GM23338 (cell line): Measurements from ENCODE around the gene ALAD. TPM values are rescaled to one million over a fixed set of nuclear protein-coding genes. Genes with fewer than 3 reads are reported as not detected.

Experiments used
- ATAC-seq: fragments of 200-7000 bp; cut with Tn5 transposase; 3 replicates; pipeline ENCODE4 v1.9.1; 2020
- DNase-seq: peaks from one replicate; pipeline ENCODE4 v3.0.0-alpha.2; 2015; ENCODE audit warnings: low spot score
- H2AFZ ChIP-seq: fragments of 200-600 bp; sonication (generic); 2 replicates; pipeline ENCODE4 v1.8.0; 2016; ENCODE audit warnings: antibody characterized with exemption, mild to moderate bottlenecking, moderate library complexity
- H3F3A ChIP-seq: fragments of 200-600 bp; sonication (generic); replicated peaks from 2 replicates; pipeline ENCODE4 v1.8.0; 2017; ENCODE audit warnings: antibody characterized with exemption, mixed run types, low read depth
- H3K27ac ChIP-seq: fragments of 200-600 bp; sonication (generic); 2 replicates; pipeline ENCODE4 v1.6.1; 2016; ENCODE audit warnings: low read depth
- H3K27me3 ChIP-seq: fragments of 200-600 bp; sonication (generic); 2 replicates; pipeline ENCODE4 v1.8.0; 2016; ENCODE audit warnings: mild to moderate bottlenecking, mixed run types, moderate library complexity; ENCODE audit not compliant: insufficient read depth
- H3K36me3 ChIP-seq: fragments of 200-600 bp; sonication (generic); 2 replicates; pipeline ENCODE4 v1.8.0; 2016; ENCODE audit warnings: mild to moderate bottlenecking; ENCODE audit not compliant: insufficient read depth
- H3K4me1 ChIP-seq: fragments of 200-600 bp; sonication (generic); 2 replicates; pipeline ENCODE4 v1.8.0; 2016; ENCODE audit warnings: mild to moderate bottlenecking, moderate library complexity; ENCODE audit not compliant: insufficient read depth
- H3K4me2 ChIP-seq: fragments of 200-600 bp; sonication (generic); 2 replicates; pipeline ENCODE4 v1.7.1; 2017; ENCODE audit warnings: mixed run types
- H3K4me3 ChIP-seq: fragments of 200-600 bp; sonication (generic); 2 replicates; pipeline ENCODE4 v1.6.1; 2016; ENCODE audit warnings: mixed run types
- H3K79me2 ChIP-seq: fragments of 200-600 bp; sonication (generic); replicated peaks from 2 replicates; pipeline ENCODE4 v1.8.0; 2017; ENCODE audit warnings: mild to moderate bottlenecking; ENCODE audit not compliant: insufficient read depth
- H3K9me2 ChIP-seq: fragments of 200-600 bp; sonication (generic); 2 replicates; pipeline ENCODE4 v1.8.0; 2017; ENCODE audit not compliant: insufficient read depth
- H4K20me1 ChIP-seq: fragments of 200-600 bp; sonication (generic); replicated peaks from 2 replicates; pipeline ENCODE4 v1.8.0; 2017; ENCODE audit warnings: mild to moderate bottlenecking; ENCODE audit not compliant: insufficient read depth
- H3K27ac Mint-ChIP-seq: 2 replicates; pipeline ENCODE4 v1.8.0; 2020; ENCODE audit warnings: inconsistent platforms, mild to moderate bottlenecking, moderate library complexity, mixed read lengths
- H3K27me3 Mint-ChIP-seq: 3 replicates; pipeline ENCODE4 v1.8.0; 2022; ENCODE audit warnings: low read depth, mild to moderate bottlenecking, moderate library complexity, mixed read lengths, inconsistent platforms; ENCODE audit not compliant: insufficient read depth, poor library complexity
- H3K36me3 Mint-ChIP-seq: 3 replicates; pipeline ENCODE4 v1.8.0; 2021; ENCODE audit warnings: low read depth, mild to moderate bottlenecking, inconsistent platforms, moderate library complexity, mixed read lengths
- H3K4me1 Mint-ChIP-seq: 3 replicates; pipeline ENCODE4 v1.8.0; 2020; ENCODE audit warnings: mild to moderate bottlenecking, inconsistent platforms, mixed read lengths
- H3K4me3 Mint-ChIP-seq: 3 replicates; pipeline ENCODE4 v1.8.0; 2021; ENCODE audit warnings: moderate library complexity, mild to moderate bottlenecking, inconsistent platforms, mixed read lengths
- H3K9me3 Mint-ChIP-seq: 3 replicates; pipeline ENCODE4 v1.8.0; 2020; ENCODE audit warnings: moderate library complexity, mild to moderate bottlenecking, inconsistent platforms, mixed read lengths
- ETS1 ChIP-seq: IDR thresholded peaks from 2 replicates; pipeline ENCODE4 v1.6.1; 2016; ENCODE audit warnings: antibody characterized with exemption
- NANOG ChIP-seq: IDR thresholded peaks from 2 replicates; pipeline ENCODE4 v1.6.1; 2016; ENCODE audit warnings: antibody characterized with exemption, borderline replicate concordance
- ZNF331 ChIP-seq: fragments of 250-450 bp; sonication (Bioruptor Pico); IDR thresholded peaks from 2 replicates; pipeline ENCODE4 v1.5.0; 2020; ENCODE audit warnings: low read depth, mild to moderate bottlenecking, moderate library complexity
- polyA plus RNA-seq: library from polyadenylated mRNA; unstranded; fragments of >200 nt; fragmentation: Nextera tagmentation; extraction: Ambion mirVana; gene quantifications from 2 replicates; pipeline ENCODE4 v1.2.1, GENCODE V29; 2016
- total RNA-seq: library from RNA; depleted of rRNA; stranded (reverse); fragments of >200 nt; shearing (Covaris generic); gene quantifications from 2 replicates; pipeline ENCODE4 v1.2.3, GENCODE V29; 2014
- TF ChIP-seq, protein P1 (sequence below): fragments of 250-450 bp; sonication (Bioruptor Pico); IDR thresholded peaks from 2 replicates; pipeline ENCODE4 v1.5.0; 2020; ENCODE audit warnings: mild to moderate bottlenecking, moderate library complexity
- TF ChIP-seq, protein P2 (sequence below), 2 experiments: fragments of 200-600 bp in 1 of 2; sonication (generic) in 1 of 2; conservative IDR thresholded peaks; 2 replicates each; pipeline versions ENCODE4 v1.5.1 to v1.6.1; 2016 to 2017; ENCODE audit warnings: antibody characterized with exemption in 2 of 2, low read depth in 2 of 2, mild to moderate bottlenecking in 2 of 2, moderate library complexity in 1 of 2

Gene ALAD
- total and polyA plus RNA-seq, 2 experiments from 2014 or later = 7.1 to 10.1 TPM

DNA sequence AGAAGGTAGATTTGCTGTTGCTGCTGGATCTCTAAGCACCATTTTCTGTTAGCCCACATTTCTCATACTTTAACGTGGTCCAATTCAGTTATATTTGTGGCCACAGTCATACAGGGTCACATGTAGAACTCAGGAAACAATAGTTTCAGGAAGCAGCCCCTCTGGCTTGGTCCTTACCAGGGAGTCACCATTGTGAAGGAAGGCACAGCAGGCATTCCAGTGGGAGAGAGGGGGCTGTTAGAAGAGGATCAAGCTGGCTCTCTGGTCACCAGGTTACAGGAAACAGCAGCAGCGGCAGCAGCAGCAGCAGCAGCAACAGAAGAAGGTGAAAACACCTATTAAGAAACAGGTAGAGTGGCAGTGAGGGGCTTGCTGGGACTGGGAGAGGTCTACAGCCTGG is 24.0 kb upstream of the ALAD start:
- no peaks in the 10 kb centered on the region for H4K20me1 ChIP-seq
- no peaks in the 10 kb centered on the region for H3F3A ChIP-seq
- ATAC-seq = peak; percentile 89
- Mint-ChIP-seq H3K4me1 (peaks cover 12% of the 10 kb centered on the region), H3K4me3 (no peak overlapping the region), H3K27me3 (peaks cover 5% of the 10 kb centered on the region), H3K36me3 (no peaks in the 10 kb centered on the region), H3K9me3 (no peaks in the 10 kb centered on the region), H3K27ac (no peak overlapping the region)
- DNase-seq = peak; percentile 38
- TF ChIP-seq ZNF331 (CRISPR knock-in tag) (no peak), NANOG (no peak), ETS1 (no peak)
- TF ChIP-seq, protein P1, sequence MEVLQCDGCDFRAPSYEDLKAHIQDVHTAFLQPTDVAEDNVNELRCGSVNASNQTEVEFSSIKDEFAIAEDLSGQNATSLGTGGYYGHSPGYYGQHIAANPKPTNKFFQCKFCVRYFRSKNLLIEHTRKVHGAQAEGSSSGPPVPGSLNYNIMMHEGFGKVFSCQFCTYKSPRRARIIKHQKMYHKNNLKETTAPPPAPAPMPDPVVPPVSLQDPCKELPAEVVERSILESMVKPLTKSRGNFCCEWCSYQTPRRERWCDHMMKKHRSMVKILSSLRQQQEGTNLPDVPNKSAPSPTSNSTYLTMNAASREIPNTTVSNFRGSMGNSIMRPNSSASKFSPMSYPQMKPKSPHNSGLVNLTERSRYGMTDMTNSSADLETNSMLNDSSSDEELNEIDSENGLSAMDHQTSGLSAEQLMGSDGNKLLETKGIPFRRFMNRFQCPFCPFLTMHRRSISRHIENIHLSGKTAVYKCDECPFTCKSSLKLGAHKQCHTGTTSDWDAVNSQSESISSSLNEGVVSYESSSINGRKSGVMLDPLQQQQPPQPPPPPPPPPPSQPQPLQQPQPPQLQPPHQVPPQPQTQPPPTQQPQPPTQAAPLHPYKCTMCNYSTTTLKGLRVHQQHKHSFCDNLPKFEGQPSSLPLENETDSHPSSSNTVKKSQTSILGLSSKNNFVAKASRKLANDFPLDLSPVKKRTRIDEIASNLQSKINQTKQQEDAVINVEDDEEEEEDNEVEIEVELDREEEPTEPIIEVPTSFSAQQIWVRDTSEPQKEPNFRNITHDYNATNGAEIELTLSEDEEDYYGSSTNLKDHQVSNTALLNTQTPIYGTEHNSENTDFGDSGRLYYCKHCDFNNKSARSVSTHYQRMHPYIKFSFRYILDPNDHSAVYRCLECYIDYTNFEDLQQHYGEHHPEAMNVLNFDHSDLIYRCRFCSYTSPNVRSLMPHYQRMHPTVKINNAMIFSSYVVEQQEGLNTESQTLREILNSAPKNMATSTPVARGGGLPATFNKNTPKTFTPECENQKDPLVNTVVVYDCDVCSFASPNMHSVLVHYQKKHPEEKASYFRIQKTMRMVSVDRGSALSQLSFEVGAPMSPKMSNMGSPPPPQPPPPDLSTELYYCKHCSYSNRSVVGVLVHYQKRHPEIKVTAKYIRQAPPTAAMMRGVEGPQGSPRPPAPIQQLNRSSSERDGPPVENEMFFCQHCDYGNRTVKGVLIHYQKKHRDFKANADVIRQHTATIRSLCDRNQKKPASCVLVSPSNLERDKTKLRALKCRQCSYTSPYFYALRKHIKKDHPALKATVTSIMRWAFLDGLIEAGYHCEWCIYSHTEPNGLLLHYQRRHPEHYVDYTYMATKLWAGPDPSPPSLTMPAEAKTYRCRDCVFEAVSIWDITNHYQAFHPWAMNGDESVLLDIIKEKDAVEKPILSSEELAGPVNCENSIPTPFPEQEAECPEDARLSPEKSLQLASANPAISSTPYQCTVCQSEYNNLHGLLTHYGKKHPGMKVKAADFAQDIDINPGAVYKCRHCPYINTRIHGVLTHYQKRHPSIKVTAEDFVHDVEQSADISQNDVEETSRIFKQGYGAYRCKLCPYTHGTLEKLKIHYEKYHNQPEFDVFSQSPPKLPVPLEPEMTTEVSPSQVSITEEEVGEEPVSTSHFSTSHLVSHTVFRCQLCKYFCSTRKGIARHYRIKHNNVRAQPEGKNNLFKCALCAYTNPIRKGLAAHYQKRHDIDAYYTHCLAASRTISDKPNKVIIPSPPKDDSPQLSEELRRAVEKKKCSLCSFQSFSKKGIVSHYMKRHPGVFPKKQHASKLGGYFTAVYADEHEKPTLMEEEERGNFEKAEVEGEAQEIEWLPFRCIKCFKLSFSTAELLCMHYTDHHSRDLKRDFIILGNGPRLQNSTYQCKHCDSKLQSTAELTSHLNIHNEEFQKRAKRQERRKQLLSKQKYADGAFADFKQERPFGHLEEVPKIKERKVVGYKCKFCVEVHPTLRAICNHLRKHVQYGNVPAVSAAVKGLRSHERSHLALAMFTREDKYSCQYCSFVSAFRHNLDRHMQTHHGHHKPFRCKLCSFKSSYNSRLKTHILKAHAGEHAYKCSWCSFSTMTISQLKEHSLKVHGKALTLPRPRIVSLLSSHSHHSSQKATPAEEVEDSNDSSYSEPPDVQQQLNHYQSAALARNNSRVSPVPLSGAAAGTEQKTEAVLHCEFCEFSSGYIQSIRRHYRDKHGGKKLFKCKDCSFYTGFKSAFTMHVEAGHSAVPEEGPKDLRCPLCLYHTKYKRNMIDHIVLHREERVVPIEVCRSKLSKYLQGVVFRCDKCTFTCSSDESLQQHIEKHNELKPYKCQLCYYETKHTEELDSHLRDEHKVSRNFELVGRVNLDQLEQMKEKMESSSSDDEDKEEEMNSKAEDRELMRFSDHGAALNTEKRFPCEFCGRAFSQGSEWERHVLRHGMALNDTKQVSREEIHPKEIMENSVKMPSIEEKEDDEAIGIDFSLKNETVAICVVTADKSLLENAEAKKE (CRISPR knock-in tag) = no peak
- TF ChIP-seq, protein P2, sequence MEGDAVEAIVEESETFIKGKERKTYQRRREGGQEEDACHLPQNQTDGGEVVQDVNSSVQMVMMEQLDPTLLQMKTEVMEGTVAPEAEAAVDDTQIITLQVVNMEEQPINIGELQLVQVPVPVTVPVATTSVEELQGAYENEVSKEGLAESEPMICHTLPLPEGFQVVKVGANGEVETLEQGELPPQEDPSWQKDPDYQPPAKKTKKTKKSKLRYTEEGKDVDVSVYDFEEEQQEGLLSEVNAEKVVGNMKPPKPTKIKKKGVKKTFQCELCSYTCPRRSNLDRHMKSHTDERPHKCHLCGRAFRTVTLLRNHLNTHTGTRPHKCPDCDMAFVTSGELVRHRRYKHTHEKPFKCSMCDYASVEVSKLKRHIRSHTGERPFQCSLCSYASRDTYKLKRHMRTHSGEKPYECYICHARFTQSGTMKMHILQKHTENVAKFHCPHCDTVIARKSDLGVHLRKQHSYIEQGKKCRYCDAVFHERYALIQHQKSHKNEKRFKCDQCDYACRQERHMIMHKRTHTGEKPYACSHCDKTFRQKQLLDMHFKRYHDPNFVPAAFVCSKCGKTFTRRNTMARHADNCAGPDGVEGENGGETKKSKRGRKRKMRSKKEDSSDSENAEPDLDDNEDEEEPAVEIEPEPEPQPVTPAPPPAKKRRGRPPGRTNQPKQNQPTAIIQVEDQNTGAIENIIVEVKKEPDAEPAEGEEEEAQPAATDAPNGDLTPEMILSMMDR (conservative IDR thresholded peaks at IDR 0.05; ENCODE audit: low read depth in 2 of 2) = no peak
- H3K79me2 ChIP-seq = no peaks in the 10 kb centered on the region
- no peaks in the 10 kb centered on the region for H3K27me3 ChIP-seq
- no peaks in the 10 kb centered on the region for H3K36me3 ChIP-seq
- peaks cover 5% of the 10 kb centered on the region; the same call in 1 of the 2 replicates for H3K4me1 ChIP-seq
- no peak overlapping the region for H3K4me3 ChIP-seq
- no peak overlapping the region for H3K4me2 ChIP-seq
- H3K27ac ChIP-seq = no peak overlapping the region
- peak overlapping the region; percentile 95 for H2AFZ ChIP-seq
- no peaks in the 10 kb centered on the region for H3K9me2 ChIP-seq
